DND-41 (cell line): ENCODE measurements around the gene CREB3L2.

ENCODE experiments used
- ATAC-seq: fragments of 200-7000 bp; cut with Tn5 transposase; 3 replicates; pipeline ENCODE4 v1.9.1; 2021; ENCODE audit warnings: low read depth; ENCODE audit not compliant: insufficient read depth
- DNase-seq: peaks from one replicate; pipeline ENCODE4 v3.0.0-alpha.2; 2020
- H2AFZ ChIP-seq: 2 replicates; pipeline ENCODE4 v1.6.0; 2012; ENCODE audit warnings: low read depth, low read length
- H3K27ac ChIP-seq: 2 replicates; pipeline ENCODE4 v1.5.1; 2012; ENCODE audit warnings: low read length, inconsistent platforms
- H3K27me3 ChIP-seq: fragments of 200-600 bp; sonication (generic); 2 replicates; pipeline ENCODE4 v1.6.0; 2012; ENCODE audit warnings: low read length, mild to moderate bottlenecking, inconsistent platforms; ENCODE audit not compliant: insufficient read depth, poor library complexity
- H3K36me3 ChIP-seq: 2 replicates; pipeline ENCODE4 v1.5.1; 2012; ENCODE audit warnings: low read length, inconsistent platforms; ENCODE audit not compliant: insufficient read depth
- H3K4me1 ChIP-seq: 2 replicates; pipeline ENCODE4 v1.5.1; 2012; ENCODE audit warnings: mild to moderate bottlenecking, low read length; ENCODE audit not compliant: insufficient read depth
- H3K4me2 ChIP-seq: 2 replicates; pipeline ENCODE4 v1.6.0; 2012; ENCODE audit warnings: mild to moderate bottlenecking, moderate library complexity, low read length, inconsistent platforms; ENCODE audit not compliant: insufficient read depth
- H3K4me3 ChIP-seq, 2 experiments: fragments of 200-600 bp in 1 of 2; shearing (Covaris generic) in 1 of 2; 2 replicates each; pipeline ENCODE4 v1.5.1; 2012 to 2016; ENCODE audit warnings: inconsistent platforms in 2 of 2, low read length in 2 of 2, mild to moderate bottlenecking in 2 of 2, low read depth in 1 of 2, moderate library complexity in 1 of 2
- H3K79me2 ChIP-seq: 2 replicates; pipeline ENCODE4 v1.6.0; 2012; ENCODE audit warnings: low read length, inconsistent platforms; ENCODE audit not compliant: insufficient read depth
- H3K9ac ChIP-seq: 2 replicates; pipeline ENCODE4 v1.6.0; 2012; ENCODE audit warnings: low read depth, mild to moderate bottlenecking, inconsistent platforms, low read length, moderate library complexity
- H3K9me3 ChIP-seq: 2 replicates; pipeline ENCODE4 v1.5.1; 2012; ENCODE audit warnings: low read length, moderate library complexity, mild to moderate bottlenecking, inconsistent platforms; ENCODE audit not compliant: insufficient read depth, severe bottlenecking
- H4K20me1 ChIP-seq: 2 replicates; pipeline ENCODE4 v1.6.0; 2012; ENCODE audit warnings: low read length; ENCODE audit not compliant: insufficient read depth
- CTCF ChIP-seq: IDR thresholded peaks from 2 replicates; pipeline ENCODE4 v1.5.1; 2012; ENCODE audit warnings: borderline replicate concordance, low read length, moderate library complexity, mild to moderate bottlenecking; ENCODE audit not compliant: poor library complexity, severe bottlenecking; ENCODE audit errors: extremely low read depth
- EZH2 ChIP-seq: IDR thresholded peaks from 3 replicates; pipeline ENCODE4 v1.6.1; 2012; ENCODE audit warnings: borderline replicate concordance, low read depth, mild to moderate bottlenecking, moderate library complexity, low read length, inconsistent platforms; ENCODE audit not compliant: severe bottlenecking

The CREB3L2 gene

DNA sequence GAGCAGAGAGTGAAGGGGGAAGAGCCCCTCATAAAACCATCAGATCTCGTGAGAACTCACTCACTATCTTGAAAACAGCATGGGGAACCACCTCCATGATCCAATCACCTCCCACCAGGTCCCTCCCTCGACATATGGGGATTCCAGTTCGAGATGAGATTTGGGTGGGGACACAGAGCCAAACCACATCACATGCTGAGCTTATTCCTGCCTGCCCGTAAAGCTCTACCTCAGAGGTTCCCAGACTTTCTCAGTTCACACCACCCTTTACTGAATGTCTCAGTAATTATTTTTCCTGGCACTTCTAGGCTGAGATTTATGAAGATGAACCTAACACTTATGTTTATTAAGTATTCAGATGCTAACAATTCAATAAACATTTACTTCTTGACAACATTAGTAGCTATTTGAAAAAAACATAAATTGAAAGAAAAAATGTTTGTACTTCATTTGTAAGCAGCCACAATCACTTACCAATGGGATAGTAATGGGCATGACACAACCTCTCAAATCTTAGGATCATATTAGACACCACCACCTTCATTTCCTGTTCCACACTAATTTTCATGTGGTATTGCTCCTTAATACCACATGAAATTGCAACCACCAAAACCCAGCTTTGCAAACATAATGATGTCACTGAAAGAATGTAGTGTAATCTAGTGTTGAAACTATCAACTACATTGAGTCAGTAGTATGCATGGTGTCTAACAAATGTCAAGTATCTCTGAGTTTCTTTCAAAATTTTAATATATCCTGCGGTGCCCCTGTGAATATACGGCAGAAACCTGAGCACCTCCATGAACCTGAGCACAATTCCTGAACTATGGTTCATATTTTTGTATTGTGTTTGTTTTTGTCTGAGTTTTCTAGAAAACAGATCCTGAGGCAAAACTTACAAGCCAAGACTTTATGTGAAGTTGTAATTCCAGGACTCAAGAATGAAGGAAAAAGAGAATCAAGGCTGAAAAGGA, 150.6 kb downstream of the CREB3L2 start:
- H4K20me1 ChIP-seq = no peaks in the 10 kb centered on the region
- H3K79me2 ChIP-seq = no peaks in the 10 kb centered on the region
- H2AFZ ChIP-seq = no peak overlapping the region
- H3K27ac ChIP-seq = no peak overlapping the region
- no peak overlapping the region for H3K4me3 ChIP-seq
- no peak overlapping the region for H3K4me2 ChIP-seq
- H3K4me1 ChIP-seq = no peaks in the 10 kb centered on the region
- TF ChIP-seq EZH2 (no peak), CTCF (no peak)
- no peaks in the 10 kb centered on the region for H3K27me3 ChIP-seq
- no peaks in the 10 kb centered on the region for H3K9me3 ChIP-seq
- DNase-seq (no peak), ATAC-seq (peak; percentile 17; the same call in 1 of the 3 replicates)
- H3K9ac ChIP-seq = no peak overlapping the region
- no peaks in the 10 kb centered on the region for H3K36me3 ChIP-seq

GRCh38 chr7:137850571-137850970, 151.3 kb downstream of the CREB3L2 start:
- no peak for ATAC-seq
- H3K36me3 ChIP-seq = no peaks in the 10 kb centered on the region

GRCh38 chr7:137848095-137848494, 153.8 kb downstream of the CREB3L2 start:
- no peaks in the 10 kb centered on the region for H4K20me1 ChIP-seq
- DNase-seq (no peak), ATAC-seq (no peak)
- no peaks in the 10 kb centered on the region for H3K4me1 ChIP-seq
- no peaks in the 10 kb centered on the region for H3K9me3 ChIP-seq
- no peak overlapping the region for H3K4me2 ChIP-seq
- H3K9ac ChIP-seq = no peak overlapping the region
- no peaks in the 10 kb centered on the region for H3K27me3 ChIP-seq
- H3K79me2 ChIP-seq = no peaks in the 10 kb centered on the region
- H2AFZ ChIP-seq = no peak overlapping the region
- no peak overlapping the region for H3K4me3 ChIP-seq
- H3K36me3 ChIP-seq = no peaks in the 10 kb centered on the region
- no peak for TF ChIP-seq CTCF
- TF ChIP-seq EZH2 = no peak
- H3K27ac ChIP-seq = no peak overlapping the region

More at GRCh38 chr7:137850571-137850970, 151.3 kb downstream of the CREB3L2 start:
- H3K27ac ChIP-seq = no peak overlapping the region
- H3K4me1 ChIP-seq = no peaks in the 10 kb centered on the region
- no peaks in the 10 kb centered on the region for H3K27me3 ChIP-seq
- H4K20me1 ChIP-seq = no peaks in the 10 kb centered on the region
- H3K79me2 ChIP-seq = no peaks in the 10 kb centered on the region
- H3K9ac ChIP-seq = no peak overlapping the region
- H3K4me3 ChIP-seq = no peak overlapping the region
- H3K4me2 ChIP-seq = no peak overlapping the region
- no peak overlapping the region for H2AFZ ChIP-seq
- H3K9me3 ChIP-seq = no peaks in the 10 kb centered on the region
- no peak for TF ChIP-seq CTCF
- TF ChIP-seq EZH2 = no peak
- no peak for DNase-seq
